Right lobe of liver (tissue), 4 donors: Measurements from ENCODE around the gene TNFSF8.

ENCODE experiments used
- POLR2A ChIP-seq: fragments of 450-650 bp; IDR thresholded peaks from one replicate; pipeline ENCODE4 v1.6.1; 2017; ENCODE audit warnings: antibody characterized with exemption, mild to moderate bottlenecking
- TF ChIP-seq, protein P1 (sequence below), 4 donors: fragments of 200-600 bp in 3 of 4; fragments of 450-650 bp in 1 of 4; IDR thresholded peaks; one replicate each; pipeline versions ENCODE4 v1.5.1 to v1.8.0; 2016 to 2022; ENCODE audit warnings: antibody characterized with exemption in 4 of 4, mild to moderate bottlenecking in 2 of 4
- donor health status: DM: no; HTN: no; CAD: no.
- donor health status: DM: no; HTN: no; CAD: no.
- donor health status: DM: no; HTN: yes; CAD: no.

GRCh38 chr9:114973216-114973615 lies 42.8 kb upstream of the TNFSF8 start:
- TF ChIP-seq, protein P1, sequence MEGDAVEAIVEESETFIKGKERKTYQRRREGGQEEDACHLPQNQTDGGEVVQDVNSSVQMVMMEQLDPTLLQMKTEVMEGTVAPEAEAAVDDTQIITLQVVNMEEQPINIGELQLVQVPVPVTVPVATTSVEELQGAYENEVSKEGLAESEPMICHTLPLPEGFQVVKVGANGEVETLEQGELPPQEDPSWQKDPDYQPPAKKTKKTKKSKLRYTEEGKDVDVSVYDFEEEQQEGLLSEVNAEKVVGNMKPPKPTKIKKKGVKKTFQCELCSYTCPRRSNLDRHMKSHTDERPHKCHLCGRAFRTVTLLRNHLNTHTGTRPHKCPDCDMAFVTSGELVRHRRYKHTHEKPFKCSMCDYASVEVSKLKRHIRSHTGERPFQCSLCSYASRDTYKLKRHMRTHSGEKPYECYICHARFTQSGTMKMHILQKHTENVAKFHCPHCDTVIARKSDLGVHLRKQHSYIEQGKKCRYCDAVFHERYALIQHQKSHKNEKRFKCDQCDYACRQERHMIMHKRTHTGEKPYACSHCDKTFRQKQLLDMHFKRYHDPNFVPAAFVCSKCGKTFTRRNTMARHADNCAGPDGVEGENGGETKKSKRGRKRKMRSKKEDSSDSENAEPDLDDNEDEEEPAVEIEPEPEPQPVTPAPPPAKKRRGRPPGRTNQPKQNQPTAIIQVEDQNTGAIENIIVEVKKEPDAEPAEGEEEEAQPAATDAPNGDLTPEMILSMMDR (IDR thresholded peaks at IDR 0.05) = no peak
- no peak for TF ChIP-seq POLR2A
